ENCODE results near the gene RHEB. TPM values are rescaled to one million over a fixed set of nuclear protein-coding genes. Genes with fewer than 3 reads are reported as not detected.

The RHEB gene
- total and polyA plus RNA-seq, 11 donors, result 81.4 to 155 (median 106) TPM

DNA sequence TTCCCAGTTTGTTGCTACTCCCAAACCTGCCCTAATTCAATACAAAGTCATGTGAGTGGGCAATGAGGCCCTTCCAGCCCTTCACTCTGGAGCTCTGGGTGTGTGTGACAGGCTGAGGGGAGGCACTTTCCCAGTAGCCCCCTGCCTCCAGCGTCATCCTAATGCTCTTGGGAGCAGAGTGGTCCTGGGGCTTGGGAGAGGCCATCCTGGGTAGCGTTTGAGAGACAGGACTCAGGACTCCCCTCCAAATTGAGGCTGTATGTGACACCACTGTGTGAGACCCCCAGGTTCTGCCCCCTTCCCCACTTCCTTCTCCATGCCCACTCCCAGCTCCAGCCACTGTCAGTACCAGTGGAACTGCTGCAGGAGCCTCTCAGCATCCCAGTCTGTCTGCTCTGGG, 73.3 kb downstream of the RHEB start:
- TF ChIP-seq POLR2A (IDR thresholded peaks at IDR 0.05), result no peak
- TF ChIP-seq, protein P1, sequence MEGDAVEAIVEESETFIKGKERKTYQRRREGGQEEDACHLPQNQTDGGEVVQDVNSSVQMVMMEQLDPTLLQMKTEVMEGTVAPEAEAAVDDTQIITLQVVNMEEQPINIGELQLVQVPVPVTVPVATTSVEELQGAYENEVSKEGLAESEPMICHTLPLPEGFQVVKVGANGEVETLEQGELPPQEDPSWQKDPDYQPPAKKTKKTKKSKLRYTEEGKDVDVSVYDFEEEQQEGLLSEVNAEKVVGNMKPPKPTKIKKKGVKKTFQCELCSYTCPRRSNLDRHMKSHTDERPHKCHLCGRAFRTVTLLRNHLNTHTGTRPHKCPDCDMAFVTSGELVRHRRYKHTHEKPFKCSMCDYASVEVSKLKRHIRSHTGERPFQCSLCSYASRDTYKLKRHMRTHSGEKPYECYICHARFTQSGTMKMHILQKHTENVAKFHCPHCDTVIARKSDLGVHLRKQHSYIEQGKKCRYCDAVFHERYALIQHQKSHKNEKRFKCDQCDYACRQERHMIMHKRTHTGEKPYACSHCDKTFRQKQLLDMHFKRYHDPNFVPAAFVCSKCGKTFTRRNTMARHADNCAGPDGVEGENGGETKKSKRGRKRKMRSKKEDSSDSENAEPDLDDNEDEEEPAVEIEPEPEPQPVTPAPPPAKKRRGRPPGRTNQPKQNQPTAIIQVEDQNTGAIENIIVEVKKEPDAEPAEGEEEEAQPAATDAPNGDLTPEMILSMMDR (IDR thresholded peaks at IDR 0.05), result no peak

DNA sequence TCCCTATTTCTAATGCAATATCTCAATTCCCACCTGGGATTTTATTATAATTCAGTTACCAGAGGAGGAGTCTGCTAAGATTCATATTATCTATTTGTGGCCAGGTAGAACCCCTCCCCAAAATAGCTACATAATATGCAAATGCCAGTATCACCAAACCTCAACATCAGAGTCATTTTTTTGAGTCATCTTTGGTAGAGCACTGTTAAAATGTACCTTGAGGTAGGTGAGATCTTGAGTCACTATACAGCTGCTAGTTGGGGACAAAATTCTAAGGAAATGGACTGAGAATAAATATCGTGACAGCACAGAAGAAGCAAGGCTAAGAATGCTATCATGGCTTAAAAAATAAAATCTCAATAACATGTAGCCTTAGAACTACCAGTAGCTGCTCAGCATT, 75.1 kb downstream of the RHEB start:
- Histone ChIP-seq H3K4me1 (peaks cover 0 to 22% (median 3%) of the 10 kb centered on the region in 12 donors), H3K36me3 (no peaks in the 10 kb centered on the region), H3K4me3 (no peak overlapping the region), H3K27ac (no peak overlapping the region), H3K27me3 (peaks cover 0 to 14% (median 3%) of the 10 kb centered on the region in 9 donors), H3K9me3 (no peaks in the 10 kb centered on the region)
- TF ChIP-seq, protein P1 (IDR thresholded peaks at IDR 0.05), result no peak
- intact Hi-C loops (cut with DNase I), result loop anchor here in 3 of 10 donors (5.0 kb wide), 3 partner anchors 77 to 132 kb away; no protein-coding TSS in a partner anchor
- DNase-seq, result no peak
- ATAC-seq, result no peak
- WGBS, 4 donors, result 83 to 93% (median 88%) methylated on average over 1 of the region's 1 CpG

More for the DNA sequence above, 73.3 kb downstream of the RHEB start:
- Histone ChIP-seq H3K9me3 (no peaks in the 10 kb centered on the region), H3K27ac (no peak overlapping the region), H3K27me3 (peaks cover 0 to 4% (median 0%) of the 10 kb centered on the region in 9 donors), H3K36me3 (no peaks in the 10 kb centered on the region), H3K4me3 (no peak overlapping the region), H3K4me1 (peaks cover 0 to 9% (median 0%) of the 10 kb centered on the region in 12 donors)
- ATAC-seq (no peak), DNase-seq (peak in 1 of 5 donors; percentile 8)
- 84 to 94% (median 90%) methylated on average over 2 of the region's 2 CpGs for WGBS, 4 donors
- intact Hi-C loops (cut with DNase I), result loop anchor here in 3 of 10 donors (5.0 kb wide), 3 partner anchors 79 to 134 kb away; no protein-coding TSS in a partner anchor

- DNase-seq, result peak in 1 of 5 donors; percentile 1
- peaks cover 0 to 25% (median 6%) of the 10 kb centered on the region in 9 donors for H3K27me3 ChIP-seq
- TF ChIP-seq POLR2A (IDR thresholded peaks at IDR 0.05), result no peak
- TF ChIP-seq, protein P1 (IDR thresholded peaks at IDR 0.05), result no peak
- 80 to 84% (median 83%) methylated on average over 10 of the region's 10 CpGs for WGBS, 4 donors
- no peak for ATAC-seq
- no peak overlapping the region for H3K27ac ChIP-seq
- no peaks in the 10 kb centered on the region for H3K36me3 ChIP-seq
- peaks cover 0 to 21% (median 5%) of the 10 kb centered on the region in 12 donors for H3K4me1 ChIP-seq
- H3K9me3 ChIP-seq, result no peaks in the 10 kb centered on the region
- H3K4me3 ChIP-seq, result no peak overlapping the region
- intact Hi-C loops (cut with DNase I), result no loop called here
Measured at GRCh38 chr7:151442776-151443496, 76.8 kb downstream of the RHEB start.

- Histone ChIP-seq H3K9me3 (no peaks in the 10 kb centered on the region), H3K27ac (peak overlapping the region in 1 of 12 donors; percentile 55), H3K27me3 (peaks cover 0 to 32% (median 6%) of the 10 kb centered on the region in 9 donors), H3K4me3 (no peak overlapping the region), H3K36me3 (no peaks in the 10 kb centered on the region), H3K4me1 (peaks cover 0 to 18% (median 9%) of the 10 kb centered on the region in 12 donors)
- DNase-seq (no peak), ATAC-seq (no peak)
- intact Hi-C loops (cut with DNase I), result no loop called here
- WGBS, 4 donors, result 60 to 73% (median 67%) methylated on average over 10 of the region's 10 CpGs
- TF ChIP-seq POLR2A (IDR thresholded peaks at IDR 0.05), result no peak
- TF ChIP-seq, protein P1 (IDR thresholded peaks at IDR 0.05), result no peak
Measured at GRCh38 chr7:151440799-151441445, 78.8 kb downstream of the RHEB start.

Data from heart left ventricle (tissue), 16 donors.